ENCODE data around the gene ATP6V0A1. TPM values are rescaled to one million over a fixed set of nuclear protein-coding genes. Genes with fewer than 3 reads are reported as not detected.
"Not testable (repeated sequence)": the region's sequence is repeated elsewhere in the genome, so short reads cannot be mapped to it uniquely, and the experiment has no call there.

The ATP6V0A1 gene
- total RNA-seq, 2 experiments from 2014 or later: 5.8 to 7.1 TPM

DNA sequence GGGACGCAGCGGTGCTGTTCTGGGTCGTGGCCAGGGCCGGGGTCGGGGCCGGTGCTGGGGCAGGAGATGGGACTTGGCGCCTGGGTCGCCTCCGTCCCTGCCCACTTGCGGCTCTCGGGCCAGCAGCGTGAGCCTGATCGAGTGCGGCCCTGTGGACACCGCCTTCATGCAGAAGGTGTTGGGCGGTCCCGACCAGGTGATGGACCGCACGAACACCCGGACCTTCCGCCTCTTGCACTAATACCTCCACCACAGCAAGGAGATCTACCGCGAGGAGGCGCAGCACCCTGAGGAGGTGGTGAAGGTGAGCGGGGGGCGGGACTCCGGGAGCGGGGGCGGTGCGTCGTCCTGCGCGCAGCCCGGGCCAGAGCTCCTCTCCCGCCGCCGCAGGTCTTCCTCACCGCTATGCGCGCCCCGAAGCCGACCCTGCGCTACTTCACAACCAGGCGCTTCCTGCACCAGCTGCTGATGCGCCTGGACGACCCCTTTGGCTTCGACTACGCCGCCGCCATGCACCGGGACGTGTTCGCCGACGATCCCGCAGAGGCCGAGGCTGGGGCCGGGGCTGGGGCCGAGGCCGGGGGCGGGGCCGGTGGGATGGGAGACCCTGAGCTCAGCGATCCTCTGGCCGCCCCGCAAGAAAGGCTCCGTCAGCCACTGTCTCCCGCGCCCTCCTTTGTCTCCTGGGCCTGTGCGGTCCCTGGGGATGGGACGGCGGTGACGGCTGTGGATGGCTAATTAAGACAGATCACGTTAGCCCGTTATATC lies 89.6 kb downstream of the ATP6V0A1 start:
- peak; percentile 91 for DNase-seq
- peaks cover 14% of the 10 kb centered on the region for H3K4me1 Mint-ChIP-seq (ENCODE audit: low read depth)
- H3K9me3 Mint-ChIP-seq: no peaks in the 10 kb centered on the region
- no peaks in the 10 kb centered on the region for H3K27me3 Mint-ChIP-seq
- ChIA-PET POLR2A (interaction anchor here (1.2 to 1.7 kb wide), 2 partner anchors 12 to 18 kb away, joined by 3 to 5 read pairs; partner anchors contain the start of gene NAGLU), CTCF (interaction anchor here (0.7 to 1.5 kb wide), 11 partner anchors 11 to 388 kb away, joined by 3 to 11 read pairs (median 3); partner anchors contain the start of genes HCRT and NAGLU)
- TF ChIP-seq, protein P1, sequence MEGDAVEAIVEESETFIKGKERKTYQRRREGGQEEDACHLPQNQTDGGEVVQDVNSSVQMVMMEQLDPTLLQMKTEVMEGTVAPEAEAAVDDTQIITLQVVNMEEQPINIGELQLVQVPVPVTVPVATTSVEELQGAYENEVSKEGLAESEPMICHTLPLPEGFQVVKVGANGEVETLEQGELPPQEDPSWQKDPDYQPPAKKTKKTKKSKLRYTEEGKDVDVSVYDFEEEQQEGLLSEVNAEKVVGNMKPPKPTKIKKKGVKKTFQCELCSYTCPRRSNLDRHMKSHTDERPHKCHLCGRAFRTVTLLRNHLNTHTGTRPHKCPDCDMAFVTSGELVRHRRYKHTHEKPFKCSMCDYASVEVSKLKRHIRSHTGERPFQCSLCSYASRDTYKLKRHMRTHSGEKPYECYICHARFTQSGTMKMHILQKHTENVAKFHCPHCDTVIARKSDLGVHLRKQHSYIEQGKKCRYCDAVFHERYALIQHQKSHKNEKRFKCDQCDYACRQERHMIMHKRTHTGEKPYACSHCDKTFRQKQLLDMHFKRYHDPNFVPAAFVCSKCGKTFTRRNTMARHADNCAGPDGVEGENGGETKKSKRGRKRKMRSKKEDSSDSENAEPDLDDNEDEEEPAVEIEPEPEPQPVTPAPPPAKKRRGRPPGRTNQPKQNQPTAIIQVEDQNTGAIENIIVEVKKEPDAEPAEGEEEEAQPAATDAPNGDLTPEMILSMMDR (IDR thresholded peaks at IDR 0.05): peak; percentile 75
- no peak overlapping the region for H3K27ac Mint-ChIP-seq
- H3K36me3 Mint-ChIP-seq (ENCODE audit: low read depth): peaks cover 2% of the 10 kb centered on the region
- H3K4me3 Mint-ChIP-seq: peak overlapping the region; percentile 35
- ATAC-seq: peak; percentile 91
- intact Hi-C loops (cut with micrococcal nuclease): no loop called here

DNA sequence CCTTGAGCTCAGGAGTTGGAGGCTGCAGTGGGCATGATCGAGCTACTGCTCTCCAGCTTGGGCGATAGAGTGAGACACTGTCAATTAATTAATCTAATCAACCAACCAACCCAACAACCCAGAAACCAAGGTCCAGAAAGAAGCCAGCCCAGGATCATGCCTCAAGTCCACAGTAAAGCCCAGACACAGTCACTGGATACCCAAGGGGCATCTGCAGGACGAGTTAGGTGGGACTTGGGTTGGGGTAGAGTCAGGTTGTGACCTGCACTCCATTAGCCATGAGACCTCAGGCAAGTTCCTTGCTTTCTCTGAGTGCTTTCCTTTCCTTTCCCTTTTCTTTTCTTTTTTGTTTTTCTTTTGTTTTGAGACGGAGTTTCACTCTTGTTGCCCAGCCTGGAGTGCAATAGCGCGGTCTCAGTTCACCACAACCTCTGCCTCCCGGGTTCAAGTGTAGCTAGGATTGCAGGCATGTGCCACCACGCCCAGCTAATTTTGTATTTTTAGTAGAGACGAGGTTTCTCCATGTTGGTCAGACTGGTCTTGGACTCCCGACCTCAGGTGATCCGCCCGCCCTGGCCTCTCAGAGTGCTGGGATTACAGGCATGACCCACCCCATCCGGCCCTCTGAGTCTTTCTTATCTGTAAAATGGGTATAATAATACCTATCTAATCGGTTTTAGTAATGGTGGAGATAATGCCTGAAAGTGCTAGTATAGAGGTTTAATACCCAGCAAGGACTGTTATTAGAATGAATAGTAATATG lies 90.5 kb downstream of the ATP6V0A1 start:
- intact Hi-C loops (cut with micrococcal nuclease): no loop called here
- Mint-ChIP-seq H3K27ac (no peak overlapping the region), H3K36me3 (ENCODE audit: low read depth) (peaks cover 2% of the 10 kb centered on the region), H3K27me3 (no peaks in the 10 kb centered on the region), H3K4me1 (ENCODE audit: low read depth) (peaks cover 14% of the 10 kb centered on the region), H3K4me3 (peak overlapping the region; percentile 29), H3K9me3 (no peaks in the 10 kb centered on the region)
- ATAC-seq (no peak), DNase-seq (no peak)
- CTCF ChIA-PET: interaction anchor here (0.7 to 1.5 kb wide), 8 partner anchors 10 to 388 kb away, joined by 3 to 11 read pairs (median 3); partner anchors contain the start of genes HCRT and NAGLU
- TF ChIP-seq, protein P1 (IDR thresholded peaks at IDR 0.05): no peak
- POLR2A ChIA-PET: interaction anchor here (1.2 to 1.7 kb wide), 2 partner anchors 13 to 19 kb away, joined by 3 to 5 read pairs; partner anchors contain the start of gene NAGLU

DNA sequence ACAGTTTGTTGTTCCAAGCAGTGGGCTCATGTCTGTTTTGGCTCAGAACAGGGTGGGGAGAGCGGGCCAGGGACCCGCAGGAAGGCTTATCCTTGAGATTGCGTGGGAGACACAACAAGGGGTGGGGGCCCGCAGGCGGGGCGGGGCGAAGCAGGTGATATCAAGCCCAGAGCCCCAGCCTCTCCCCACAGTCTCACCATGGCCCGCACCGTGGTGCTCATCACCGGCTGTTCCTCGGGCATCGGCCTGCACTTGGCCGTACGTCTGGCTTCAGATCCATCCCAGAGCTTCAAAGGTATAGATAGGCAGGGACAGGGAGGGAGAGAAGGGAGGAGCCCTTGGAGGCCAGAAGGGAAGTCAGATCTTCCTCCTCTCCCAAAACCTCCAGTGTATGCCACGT lies 94.1 kb downstream of the ATP6V0A1 start, which contains the start of gene HSD17B1:
Gene HSD17B1, plus strand, starts transcription at position 188 of the 400 bp plus-strand sequence. Its CDS starts 11 bp downstream, at position 199.
- intact Hi-C loops (cut with micrococcal nuclease); DNase-seq; H3K27me3 Mint-ChIP-seq; H3K36me3 Mint-ChIP-seq (ENCODE audit: low read depth); H3K9me3 Mint-ChIP-seq; ATAC-seq: not testable (repeated sequence)
- POLR2A ChIA-PET: interaction anchor here (0.5 kb wide), 1 partner anchor 590 kb away, joined by 3 read pairs; no protein-coding TSS in a partner anchor
- Mint-ChIP-seq H3K4me3 (peak within 1 kb of the TSS; percentile 91), H3K27ac (peak within 1 kb of the TSS; percentile 85), H3K4me1 (ENCODE audit: low read depth) (peaks cover 22% of the 10 kb centered on the region)
- CTCF ChIA-PET: interaction anchor here (1.0 kb wide), 1 partner anchor 111 kb away, joined by 3 read pairs; no protein-coding TSS in a partner anchor

DNA sequence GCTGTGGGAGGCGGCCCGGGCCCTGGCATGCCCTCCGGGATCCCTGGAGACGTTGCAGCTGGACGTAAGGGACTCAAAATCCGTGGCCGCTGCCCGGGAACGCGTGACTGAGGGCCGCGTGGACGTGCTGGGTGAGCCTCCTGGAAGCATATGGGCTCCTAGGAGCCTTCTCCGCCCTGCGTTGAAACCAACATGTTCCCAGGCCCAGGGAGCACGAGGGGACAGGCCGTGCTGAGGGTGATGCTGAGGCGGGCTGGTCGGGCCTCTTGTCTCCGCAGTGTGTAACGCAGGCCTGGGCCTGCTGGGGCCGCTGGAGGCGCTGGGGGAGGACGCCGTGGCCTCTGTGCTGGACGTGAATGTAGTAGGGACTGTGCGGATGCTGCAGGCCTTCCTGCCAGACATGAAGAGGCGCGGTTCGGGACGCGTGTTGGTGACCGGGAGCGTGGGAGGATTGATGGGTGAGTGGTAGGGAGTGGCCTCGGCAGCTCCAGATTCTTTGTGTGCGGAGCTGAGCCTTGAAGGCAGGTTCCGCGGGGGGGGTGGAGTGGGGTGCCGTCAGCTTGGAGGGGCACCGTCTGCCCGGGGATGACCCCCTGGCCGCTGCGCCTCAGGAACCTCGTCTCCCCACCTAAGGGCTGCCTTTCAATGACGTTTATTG lies 94.6 kb downstream of the ATP6V0A1 start:
- TF ChIP-seq, protein P1 (IDR thresholded peaks at IDR 0.05): no peak
- Mint-ChIP-seq H3K9me3 (no peaks in the 10 kb centered on the region), H3K4me3 (peak overlapping the region; percentile 91), H3K27me3 (no peaks in the 10 kb centered on the region), H3K4me1 (ENCODE audit: low read depth) (peaks cover 20% of the 10 kb centered on the region), H3K36me3 (ENCODE audit: low read depth) (peaks cover 3% of the 10 kb centered on the region), H3K27ac (peak overlapping the region; percentile 20)
- intact Hi-C loops (cut with micrococcal nuclease): no loop called here
- no peak for DNase-seq
- ChIA-PET POLR2A (interaction anchor here (0.5 to 2.3 kb wide), 4 partner anchors 12 to 590 kb away, joined by 3 to 12 read pairs (median 4); no protein-coding TSS in a partner anchor), CTCF (interaction anchor here (0.9 to 1.8 kb wide), 5 partner anchors 11 to 112 kb away, joined by 3 to 6 read pairs (median 4); no protein-coding TSS in a partner anchor)
- ATAC-seq: no peak

All from activated CD8-positive, alpha-beta T cell treated with anti-CD3 and anti-CD28 coated beads for 36 hours (primary cell).